Osteocyte (in vitro differentiated cells): Measurements from ENCODE around the gene USP1. TPM values are rescaled to one million over a fixed set of nuclear protein-coding genes. Genes with fewer than 3 reads are reported as not detected.

Experiments used
- DNase-seq: peaks from one replicate; pipeline ENCODE4 v3.0.0; 2021; ENCODE audit warnings: mixed read lengths; ENCODE audit not compliant: unreplicated experiment; ENCODE audit errors: extremely low spot score
- H3K27ac Mint-ChIP-seq: one replicate; pipeline ENCODE4 v1.8.0; 2021; ENCODE audit warnings: mild to moderate bottlenecking, mixed read lengths; ENCODE audit not compliant: unreplicated experiment
- H3K27me3 Mint-ChIP-seq: one replicate; pipeline ENCODE4 v1.8.0; 2021; ENCODE audit warnings: mixed read lengths; ENCODE audit not compliant: unreplicated experiment
- H3K36me3 Mint-ChIP-seq: one replicate; pipeline ENCODE4 v1.8.0; 2021; ENCODE audit warnings: mixed read lengths; ENCODE audit not compliant: unreplicated experiment
- H3K4me1 Mint-ChIP-seq: one replicate; pipeline ENCODE4 v1.8.0; 2021; ENCODE audit warnings: mixed read lengths; ENCODE audit not compliant: unreplicated experiment
- H3K4me3 Mint-ChIP-seq: one replicate; pipeline ENCODE4 v1.8.0; 2021; ENCODE audit warnings: mild to moderate bottlenecking, moderate library complexity, mixed read lengths; ENCODE audit not compliant: unreplicated experiment
- H3K9me3 Mint-ChIP-seq: one replicate; pipeline ENCODE4 v1.8.0; 2021; ENCODE audit warnings: mixed read lengths; ENCODE audit not compliant: unreplicated experiment
- CTCF ChIP-seq: fragments of 200-600 bp; sonication (generic); IDR thresholded peaks from 2 replicates; pipeline ENCODE4 v1.5.0; 2021; ENCODE audit warnings: antibody characterized with exemption, mild to moderate bottlenecking, moderate library complexity
- total RNA-seq: library from RNA; stranded (reverse); gene quantifications from 2 replicates; pipeline ENCODE4 v1.2.1, GENCODE V29; 2021

The USP1 gene
- total RNA-seq, 1 donor from 2014 or later: 24.6 TPM

- Mint-ChIP-seq H3K4me1 (peaks cover 11% of the 10 kb centered on the region), H3K4me3 (no peak overlapping the region), H3K27ac (no peak overlapping the region), H3K9me3 (no peaks in the 10 kb centered on the region), H3K36me3 (no peaks in the 10 kb centered on the region), H3K27me3 (peaks cover 25% of the 10 kb centered on the region)
- no peak for TF ChIP-seq CTCF
- DNase-seq: peak; percentile 36
These were observed 38.5 kb upstream of the USP1 start for GRCh38 chr1:62398377-62398776.

- no peaks in the 10 kb centered on the region for H3K36me3 Mint-ChIP-seq
- H3K4me3 Mint-ChIP-seq: no peak overlapping the region
- peaks cover 11% of the 10 kb centered on the region for H3K4me1 Mint-ChIP-seq
- DNase-seq: peak; percentile 10
- no peak overlapping the region for H3K27ac Mint-ChIP-seq
- H3K27me3 Mint-ChIP-seq: peaks cover 14% of the 10 kb centered on the region
- TF ChIP-seq CTCF: no peak
- H3K9me3 Mint-ChIP-seq: no peaks in the 10 kb centered on the region
These were observed 35.7 kb upstream of the USP1 start for GRCh38 chr1:62401034-62401760.

- Mint-ChIP-seq H3K9me3 (no peaks in the 10 kb centered on the region), H3K4me3 (no peak overlapping the region), H3K27me3 (peaks cover 16% of the 10 kb centered on the region), H3K36me3 (no peaks in the 10 kb centered on the region), H3K4me1 (peaks cover 11% of the 10 kb centered on the region), H3K27ac (no peak overlapping the region)
- TF ChIP-seq CTCF: no peak
- no peak for DNase-seq
These were observed 31.6 kb upstream of the USP1 start for GRCh38 chr1:62405247-62405646.

- H3K27me3 Mint-ChIP-seq: peaks cover 25% of the 10 kb centered on the region
- no peaks in the 10 kb centered on the region for H3K9me3 Mint-ChIP-seq
- DNase-seq: no peak
- H3K36me3 Mint-ChIP-seq: no peaks in the 10 kb centered on the region
- H3K27ac Mint-ChIP-seq: no peak overlapping the region
- no peak for TF ChIP-seq CTCF
- H3K4me3 Mint-ChIP-seq: no peak overlapping the region
- H3K4me1 Mint-ChIP-seq: peaks cover under 1% of the 10 kb centered on the region
These were observed 30.3 kb upstream of the USP1 start for GRCh38 chr1:62406576-62406975.

GRCh38 chr1:62407398-62408009 lies 29.3 kb upstream of the USP1 start:
- no peak overlapping the region for H3K4me3 Mint-ChIP-seq
- no peak overlapping the region for H3K27ac Mint-ChIP-seq
- H3K4me1 Mint-ChIP-seq: no peaks in the 10 kb centered on the region
- H3K9me3 Mint-ChIP-seq: no peaks in the 10 kb centered on the region
- peaks cover 25% of the 10 kb centered on the region for H3K27me3 Mint-ChIP-seq
- no peak for DNase-seq
- TF ChIP-seq CTCF: peak; percentile 86
- H3K36me3 Mint-ChIP-seq: no peaks in the 10 kb centered on the region
